ENCODE data around the gene ZFTA.
"Not testable (repeated sequence)": the region's sequence is repeated elsewhere in the genome, so short reads cannot be mapped to it uniquely, and the experiment has no call there.

Gene ZFTA

DNA sequence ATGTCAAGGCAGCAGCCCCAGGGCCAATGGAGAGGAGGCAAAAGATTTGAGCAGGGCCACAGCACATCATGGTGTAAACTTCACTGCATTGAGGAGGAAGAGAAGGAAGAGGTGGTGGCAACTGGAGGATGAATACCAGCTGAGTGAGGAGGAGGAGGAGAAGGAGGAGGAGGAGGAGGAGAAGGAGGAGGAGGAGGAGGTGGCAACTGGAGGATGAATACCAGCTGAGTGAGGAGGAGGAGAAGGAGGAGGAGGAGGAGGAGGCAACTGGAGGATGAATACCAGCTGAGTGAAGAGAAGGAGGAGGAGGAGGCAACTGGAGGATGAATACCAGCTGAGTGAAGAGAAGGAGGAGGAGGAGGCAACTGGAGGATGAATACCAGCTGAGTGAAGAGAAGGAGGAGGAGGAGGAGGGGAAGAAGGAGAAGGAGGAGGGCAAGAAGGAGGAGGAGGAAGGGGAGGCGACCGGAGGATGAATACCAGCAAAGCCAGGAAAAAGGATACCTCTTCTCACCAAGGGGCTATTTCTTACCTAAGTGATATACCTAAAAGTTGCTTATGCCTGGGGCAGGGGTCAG, 3.3 kb upstream of the ZFTA start:
- not testable (repeated sequence) for DNase-seq

DNA sequence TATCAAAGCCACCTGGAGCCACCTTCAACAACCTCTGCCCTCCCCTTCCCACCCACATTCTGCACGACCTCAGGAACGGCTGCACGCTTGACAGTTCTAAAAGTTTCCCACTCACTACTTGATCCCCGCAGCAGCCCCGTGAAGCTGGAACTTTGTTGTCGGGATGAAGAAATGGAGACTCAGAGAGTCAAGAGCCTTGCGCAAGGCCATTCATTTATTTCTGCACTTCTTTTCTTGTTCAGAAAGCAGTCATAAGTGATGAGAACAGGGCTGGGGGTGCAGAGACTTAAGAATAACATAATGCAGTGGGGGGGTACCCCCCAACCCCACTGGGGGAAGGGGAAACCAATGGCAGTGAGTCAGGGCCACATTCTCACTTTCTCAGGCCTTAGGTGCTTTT, 2.2 kb upstream of the ZFTA start:
- no peak for DNase-seq

DNA sequence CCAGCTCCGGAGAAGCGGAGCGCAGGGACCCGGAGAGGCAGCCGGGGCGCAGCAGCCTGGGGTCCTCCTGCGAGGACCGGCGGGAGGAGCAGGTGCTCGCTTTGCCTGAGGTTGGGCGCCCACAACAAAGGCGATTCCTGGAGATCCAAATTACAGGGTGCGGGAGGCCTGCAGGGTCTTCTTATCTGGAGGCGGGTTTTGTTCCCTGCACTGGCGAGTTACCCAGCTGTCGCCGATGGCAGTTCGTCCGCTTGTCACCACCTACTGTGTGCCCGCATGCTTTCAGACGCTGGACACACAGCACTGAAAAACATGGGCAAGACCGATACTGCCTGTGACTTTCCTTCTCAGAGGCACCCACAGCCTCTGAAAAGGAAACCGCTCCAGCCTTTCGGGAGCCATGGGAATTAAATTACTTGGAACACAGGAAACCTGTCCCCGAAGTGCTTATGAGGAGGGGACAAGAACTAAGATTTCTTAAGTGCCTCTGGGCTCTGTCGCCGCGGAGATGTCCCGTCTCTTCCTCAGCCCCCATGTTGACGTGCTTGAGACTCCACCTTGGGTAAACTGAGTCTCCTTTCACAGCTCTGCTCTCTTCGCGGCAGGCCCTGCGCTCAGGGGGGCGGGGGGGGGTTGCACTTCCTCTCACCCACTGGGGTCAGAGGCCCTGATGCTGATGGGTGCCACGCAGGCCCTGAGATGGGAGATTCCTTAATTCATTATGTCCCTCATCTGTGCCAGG, 1.3 kb upstream of the ZFTA start:
- no peak for DNase-seq

DNA sequence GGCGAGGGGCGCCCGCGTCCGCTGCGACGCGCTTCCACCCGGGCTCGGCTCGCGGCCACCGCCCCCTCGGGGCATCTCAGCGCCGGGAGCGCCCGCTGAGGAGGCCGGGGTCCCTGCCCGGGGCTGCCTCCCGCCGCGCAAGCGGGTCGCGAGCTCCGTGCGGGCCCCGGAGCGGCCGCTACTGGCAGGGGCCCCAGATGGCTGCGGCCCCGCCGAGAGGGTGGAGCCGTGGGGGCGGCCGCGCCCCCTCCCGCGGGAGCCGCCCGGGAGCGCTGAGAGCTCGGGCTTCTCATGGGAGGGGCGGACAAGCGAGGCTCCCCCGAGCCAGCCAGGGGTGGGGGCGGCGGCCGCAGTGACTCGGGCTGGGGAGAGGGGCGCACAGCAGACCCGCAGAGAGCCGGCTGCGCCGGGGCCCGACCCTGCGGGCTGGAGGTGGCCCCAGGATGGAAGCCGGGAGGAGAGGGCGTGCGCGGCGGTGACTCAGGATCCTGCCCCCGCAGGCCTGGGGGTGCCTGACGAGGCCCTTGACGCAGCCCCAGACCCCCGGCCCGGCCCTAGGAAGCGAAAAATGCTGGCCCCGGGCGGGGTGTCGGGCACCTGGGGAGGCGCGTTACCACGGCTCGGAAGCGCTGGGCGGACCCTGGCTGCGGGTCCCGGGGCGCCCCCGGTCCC, 603 bp upstream of the ZFTA start:
- DNase-seq, result no peak

DNA sequence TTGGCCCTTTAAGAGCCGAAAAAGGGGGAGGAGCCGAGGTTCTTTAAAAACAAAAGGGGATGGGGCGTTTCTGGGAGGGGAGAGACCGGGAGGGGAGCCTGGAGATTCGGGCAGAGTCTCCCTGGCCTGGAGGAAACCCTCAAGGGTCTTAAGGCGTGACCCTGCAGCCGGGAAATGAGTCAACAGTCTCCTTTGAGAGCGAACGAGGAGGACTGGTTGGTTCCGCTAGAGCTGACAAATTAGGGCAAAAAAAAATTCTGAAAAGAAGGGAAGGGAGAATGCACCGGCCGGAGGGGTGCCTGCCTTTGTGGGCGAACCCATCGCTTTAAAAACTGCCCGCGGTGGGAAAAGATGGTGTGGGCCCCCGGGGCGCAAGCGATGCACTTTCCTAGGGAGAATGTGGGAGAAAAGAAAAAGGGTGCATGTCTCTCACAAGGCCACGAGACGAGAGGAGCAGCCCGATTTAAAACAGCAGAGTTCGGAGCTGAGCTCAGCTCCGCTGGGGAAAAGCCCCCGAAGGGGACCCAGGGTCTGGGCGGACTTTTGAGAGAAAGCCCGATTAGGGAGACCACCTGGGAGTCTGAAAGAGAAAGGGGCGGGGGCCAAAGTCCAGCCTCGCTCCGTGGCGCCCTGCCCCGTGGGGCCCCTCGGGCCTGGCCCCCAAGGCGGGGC, 874 bp downstream of the ZFTA start:
- DNase-seq, result peak; percentile 21

GRCh38 chr11:63767267-63767564, 1.4 kb downstream of the ZFTA start:
- DNase-seq, result no peak

GRCh38 chr11:63766531-63767235, 1.9 kb downstream of the ZFTA start:
- no peak for DNase-seq

DNA sequence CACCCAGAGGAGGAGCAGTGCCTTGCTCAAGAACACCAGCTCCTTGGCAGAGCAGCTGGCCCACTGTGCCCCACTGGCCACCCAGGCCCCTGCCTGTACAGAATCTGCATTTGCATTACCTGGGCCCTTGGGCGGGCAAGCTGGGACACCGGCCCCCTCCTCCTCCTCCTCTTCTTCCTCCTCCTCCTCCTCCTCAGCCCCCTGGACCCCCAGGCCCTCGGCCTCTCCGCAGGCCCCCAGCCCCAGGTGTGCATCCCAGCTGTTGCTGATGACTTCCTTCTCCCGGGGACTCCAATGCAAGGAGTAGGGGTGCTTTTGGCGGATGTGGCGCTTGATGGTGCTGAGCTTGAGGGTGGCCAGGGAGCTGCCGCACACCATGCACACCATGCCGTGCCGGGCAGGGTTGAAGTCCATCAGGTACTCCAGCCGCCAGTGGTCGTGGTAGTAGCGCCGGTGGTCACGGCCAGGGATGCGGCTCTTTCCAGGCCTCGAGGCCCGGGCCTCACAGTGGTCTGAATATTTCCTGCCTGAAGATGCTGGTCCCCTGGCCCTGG, 2.8 kb downstream of the ZFTA start:
- DNase-seq, result no peak

DNA sequence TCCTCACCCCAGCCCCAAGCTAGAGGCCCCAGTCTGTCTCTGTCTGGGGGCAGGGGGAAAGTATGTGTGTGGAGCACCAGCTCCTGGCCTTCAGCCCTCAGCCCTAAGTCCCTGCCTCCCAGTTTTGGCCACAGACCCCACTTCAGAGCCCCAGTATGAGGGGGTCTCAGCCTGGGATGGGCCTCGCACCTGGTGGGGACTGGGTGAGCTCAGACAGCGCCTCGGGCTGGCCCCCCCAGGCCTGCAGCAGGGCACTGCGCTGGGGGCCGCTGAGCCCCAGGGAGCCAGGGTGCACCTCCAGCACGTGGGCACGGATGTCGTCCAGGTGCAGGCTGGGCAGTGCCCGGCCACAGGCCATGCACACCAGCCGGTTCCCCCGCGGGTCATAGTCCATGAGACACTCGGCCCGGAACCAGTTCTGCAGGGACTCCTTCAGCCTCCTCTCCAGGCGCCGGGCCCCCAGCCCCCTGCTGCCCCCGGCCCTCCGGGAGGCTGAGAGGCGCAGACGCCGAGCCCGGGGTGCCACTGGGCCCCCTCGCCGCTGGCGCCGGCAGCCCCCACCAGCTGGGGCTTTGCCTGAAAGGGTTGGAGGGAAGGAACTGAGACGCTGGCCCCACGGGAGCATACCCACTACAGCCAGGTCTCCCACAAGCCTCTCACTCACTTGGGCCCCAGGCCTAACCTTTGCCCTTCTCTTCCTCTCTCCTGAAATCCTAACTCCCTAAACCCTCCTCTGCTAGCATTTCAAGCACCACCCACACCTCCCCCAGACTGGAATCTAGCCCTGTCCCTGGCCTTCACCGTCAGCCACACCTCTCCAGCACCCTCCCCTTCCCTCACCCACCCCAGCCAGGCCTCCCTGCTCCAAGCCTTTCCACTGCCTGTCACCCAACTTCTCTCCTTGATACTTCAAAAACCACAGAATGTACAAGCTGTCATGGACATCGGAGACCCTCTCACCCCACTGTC, 3.6 kb downstream of the ZFTA start:
- DNase-seq, result no peak

DNA sequence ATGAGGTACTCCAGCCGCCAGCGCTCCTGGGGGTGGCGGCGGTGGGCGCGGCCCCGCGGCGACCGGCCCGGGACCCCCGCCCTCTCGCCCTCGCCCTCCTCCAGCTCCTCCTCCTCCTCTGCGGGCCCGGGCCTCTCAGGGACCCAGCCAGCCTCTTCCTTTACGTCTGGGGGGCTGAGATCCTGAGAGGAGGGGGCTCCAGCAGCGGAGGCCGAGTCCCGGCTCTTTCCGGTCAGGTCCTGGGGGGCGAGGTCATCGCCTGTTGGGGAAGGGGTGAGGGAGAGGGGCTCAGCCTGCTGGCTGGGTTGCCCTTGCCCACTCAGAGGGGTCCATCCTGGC, 4.3 kb downstream of the ZFTA start:
- DNase-seq, result no peak

DNA sequence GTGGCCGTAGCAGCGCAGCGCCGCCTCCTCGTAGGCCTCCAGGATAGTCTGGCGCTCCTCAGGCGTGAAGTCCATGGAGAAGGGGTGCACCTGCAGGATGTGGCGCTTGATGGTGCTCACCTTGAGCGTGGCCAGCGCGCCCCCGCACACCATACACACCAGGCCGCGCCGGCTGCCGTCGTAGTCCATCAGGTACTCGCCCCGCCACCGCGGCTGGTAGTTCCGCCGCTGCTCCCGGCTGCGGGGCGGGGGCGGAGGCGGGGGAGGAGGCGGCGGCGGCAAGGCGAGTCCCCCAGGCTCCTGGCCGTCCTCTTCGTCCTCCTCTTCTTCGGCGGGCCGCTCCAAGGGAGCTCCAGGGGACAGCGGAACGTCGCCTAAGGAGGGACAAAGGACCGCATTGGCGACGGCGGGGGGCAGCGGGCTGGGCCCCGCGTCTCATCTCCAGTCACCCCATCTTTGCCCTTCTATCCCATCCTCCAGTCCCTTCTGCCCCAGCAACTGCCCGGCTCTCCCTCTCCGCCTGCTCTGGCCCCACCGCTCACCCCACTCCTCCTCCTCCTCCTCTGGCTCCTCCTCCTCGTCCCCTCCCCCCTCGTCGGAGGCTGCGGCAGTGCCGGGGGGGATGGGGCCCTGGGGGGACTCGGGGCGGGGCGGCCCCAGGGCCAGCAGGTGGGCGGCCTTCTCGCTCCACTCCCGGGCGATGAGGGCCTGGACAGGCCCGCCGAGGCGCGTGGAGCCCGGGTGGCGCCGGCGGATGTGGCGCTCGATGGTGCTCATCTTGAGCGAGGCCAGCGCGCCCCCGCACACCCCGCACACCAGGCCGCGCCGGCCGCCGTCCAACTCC, 4.9 kb downstream of the ZFTA start:
- DNase-seq, result no peak

GRCh38 chr11:63762654-63763495, 5.7 kb downstream of the ZFTA start:
- DNase-seq, result no peak

DNA sequence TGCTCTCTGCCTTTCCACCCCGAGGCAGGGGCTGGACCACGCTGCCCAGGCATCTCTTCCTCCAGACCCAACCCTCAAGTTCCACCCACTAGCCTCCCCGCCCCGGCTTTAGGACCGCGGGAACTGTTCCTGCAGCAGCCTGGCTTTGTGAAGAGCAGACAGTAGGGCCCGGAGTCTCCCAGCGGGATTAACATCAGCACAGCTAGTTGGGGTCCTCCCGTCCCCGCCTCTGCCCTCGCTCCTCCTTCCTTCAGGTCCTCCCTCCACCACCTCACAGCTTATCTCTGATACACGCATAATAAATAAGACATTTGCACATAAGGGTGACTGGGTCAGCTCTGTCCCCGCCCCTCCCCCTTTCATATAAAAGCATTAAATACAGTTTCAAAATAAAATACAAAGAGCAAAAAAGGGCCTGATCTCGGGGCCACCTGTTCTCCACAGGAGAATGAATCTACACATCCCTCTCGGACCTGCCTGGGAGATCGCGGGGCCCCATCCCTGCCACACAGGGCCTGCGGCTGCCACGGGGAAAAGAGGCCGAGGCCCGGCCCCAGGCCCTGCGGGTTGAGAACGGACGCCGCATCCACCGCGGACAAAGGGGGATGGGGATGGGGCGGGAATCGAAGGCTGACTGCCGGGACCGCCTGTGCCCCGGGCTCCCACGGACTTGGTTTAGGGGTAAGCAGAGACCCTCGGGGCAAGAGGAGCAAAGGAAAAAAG, 6.5 kb downstream of the ZFTA start:
- no peak for DNase-seq

- DNase-seq, result no peak
These were observed 7.4 kb downstream of the ZFTA start for GRCh38 chr11:63761188-63761587.

DNA sequence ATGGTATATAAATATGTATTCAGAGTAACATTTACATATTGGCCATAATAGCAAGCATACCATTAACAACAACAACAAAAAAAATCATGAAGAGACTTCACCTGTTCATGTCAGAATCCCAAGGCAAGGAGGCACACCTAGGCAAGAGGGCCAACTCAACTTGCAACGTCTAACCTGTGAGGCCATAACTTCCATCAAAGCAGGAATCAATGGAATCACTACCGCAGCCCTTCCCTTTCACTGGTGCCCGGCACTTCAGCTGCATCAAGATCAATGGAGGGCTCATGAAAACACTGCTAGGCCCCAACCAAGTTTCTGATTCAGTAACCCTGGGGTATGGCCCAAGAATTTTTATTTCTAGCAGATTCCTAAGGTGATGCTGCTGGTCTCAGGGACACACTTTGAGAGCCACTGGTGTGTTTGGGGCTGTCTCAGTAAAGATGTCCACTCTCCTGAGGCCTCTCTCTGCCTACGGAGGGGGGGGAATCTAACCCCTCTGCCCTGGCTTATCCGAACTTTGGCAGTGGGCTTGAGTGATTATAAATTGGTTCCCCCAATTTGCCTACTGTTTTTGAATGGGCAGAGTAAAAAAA, 8.0 kb downstream of the ZFTA start:
- no peak for DNase-seq

DNA sequence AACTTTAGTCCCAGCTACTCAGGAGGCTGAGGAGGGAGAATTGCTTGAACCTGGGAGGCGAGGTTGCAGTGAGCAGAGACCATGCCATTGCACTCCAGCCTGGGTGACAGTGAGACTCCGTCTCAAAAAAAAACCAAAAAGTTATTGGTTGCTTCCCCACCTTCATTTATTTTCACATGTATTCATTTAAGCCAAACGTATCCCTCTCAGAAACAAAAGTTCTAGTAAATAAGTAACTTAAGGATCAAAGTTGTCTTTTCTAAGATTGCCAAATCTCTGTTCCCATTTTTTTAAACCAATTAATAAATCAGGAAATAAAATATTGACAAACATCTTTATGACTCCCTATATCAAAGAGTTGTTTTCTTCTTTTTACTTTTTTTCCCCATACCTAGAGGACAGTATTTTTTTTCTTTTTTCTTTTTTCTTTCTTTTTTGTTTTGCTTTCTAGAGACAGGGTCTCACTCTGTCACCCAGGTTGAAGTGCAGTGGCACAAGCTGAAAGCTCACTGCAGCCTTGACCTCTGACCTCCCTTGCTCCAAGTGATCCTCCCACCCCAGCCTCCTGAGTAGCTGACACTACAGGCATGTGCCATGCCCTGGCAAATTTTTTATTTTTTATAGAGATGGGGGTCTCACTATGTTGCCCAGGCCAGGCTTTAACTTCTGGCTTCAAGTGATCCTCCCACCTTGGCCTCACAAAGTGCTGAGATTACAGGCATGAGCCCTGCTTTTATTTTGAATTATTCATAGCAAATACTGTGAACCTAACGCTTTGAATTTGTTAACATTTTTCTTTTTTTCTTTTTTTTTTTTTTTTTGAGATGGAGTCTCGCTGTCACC, 11.4 kb downstream of the ZFTA start:
- DNase-seq, result no peak

DNA sequence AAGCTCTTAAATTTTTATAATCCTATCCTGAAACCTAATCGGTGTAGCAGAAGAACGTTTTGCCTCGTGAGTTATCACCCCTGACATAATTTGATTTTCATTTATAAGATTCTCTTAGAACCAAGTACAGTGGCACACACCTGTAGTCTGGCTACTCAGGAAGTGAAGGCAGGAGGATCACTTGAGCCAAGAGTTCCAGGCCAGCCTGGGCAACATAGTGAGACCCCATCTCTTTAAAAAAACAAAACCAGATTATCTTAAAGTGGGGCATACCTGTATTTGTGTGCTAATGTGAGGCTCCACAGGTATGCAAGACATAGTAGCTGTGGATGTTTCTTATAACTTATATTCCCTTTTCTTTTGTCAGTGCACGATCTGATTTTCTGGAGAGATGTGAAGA, 19.0 kb downstream of the ZFTA start:
- DNase-seq, result no peak

DNA sequence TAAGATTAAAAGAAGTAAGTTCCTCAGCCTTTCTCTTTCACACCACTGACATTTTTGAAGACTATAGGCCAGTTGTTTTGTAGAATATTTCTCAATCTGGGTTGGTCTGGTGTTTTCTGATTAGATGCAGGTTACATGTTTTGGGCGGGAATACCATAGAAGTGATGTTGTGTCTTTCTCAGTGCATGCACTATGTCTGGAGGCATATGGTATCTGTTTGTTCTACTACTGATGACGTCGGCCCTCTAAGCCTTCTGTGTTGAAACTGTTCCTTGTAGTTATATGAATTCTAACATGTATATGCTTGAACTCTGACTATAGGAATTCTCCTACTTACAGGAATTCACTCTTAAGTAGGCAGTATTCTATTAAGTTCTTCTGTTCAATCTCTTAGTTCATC, 21.6 kb downstream of the ZFTA start:
- no peak for DNase-seq

Measured in NCI-H187 treated with DMSO at 0.1 percent for 48 hours (cell line).